Measurements from ENCODE around the gene ECPAS.

Gene ECPAS

GRCh38 chr9:111502506-111502905 lies 18.3 kb upstream of the ECPAS start:
- no peak for TF ChIP-seq GABPA (IDR thresholded peaks at IDR 0.05; ENCODE audit: low read depth)
- TF ChIP-seq CTCF (IDR thresholded peaks at IDR 0.05; ENCODE audit: insufficient read depth, low read length): no peak
- TF ChIP-seq REST (IDR thresholded peaks at IDR 0.05; ENCODE audit: insufficient replicate concordance, low read depth): no peak
- TF ChIP-seq SPI1 (IDR thresholded peaks at IDR 0.05; ENCODE audit: borderline replicate concordance, low read depth): no peak
- TF ChIP-seq POLR2AphosphoS5 (IDR thresholded peaks at IDR 0.05; ENCODE audit: low read depth): no peak
- Histone ChIP-seq H3K27me3 (ENCODE audit: insufficient read depth, poor library complexity, severe bottlenecking) (no peaks in the 10 kb centered on the region), H3K4me3 (replicated peaks; ENCODE audit: insufficient read depth, low read length) (no peak overlapping the region), H3K27ac (replicated peaks) (no peak overlapping the region)
- DNase-seq (ENCODE audit: low read depth in 1 of 2, low spot score in 1 of 2): no peak

GRCh38 chr9:111501648-111502047 lies 17.5 kb upstream of the ECPAS start:
- no peak for DNase-seq (ENCODE audit: low read depth in 1 of 2, low spot score in 1 of 2)
- no peaks in the 10 kb centered on the region for H3K27me3 ChIP-seq (ENCODE audit: insufficient read depth, poor library complexity, severe bottlenecking)
- no peak overlapping the region for H3K27ac ChIP-seq (replicated peaks)

More at GRCh38 chr9:111501648-111502047, 17.5 kb upstream of the ECPAS start:
- no peak overlapping the region for H3K4me3 ChIP-seq (replicated peaks; ENCODE audit: insufficient read depth, low read length)
- TF ChIP-seq SPI1 (IDR thresholded peaks at IDR 0.05; ENCODE audit: borderline replicate concordance, low read depth) (no peak), REST (IDR thresholded peaks at IDR 0.05; ENCODE audit: insufficient replicate concordance, low read depth) (no peak), GABPA (IDR thresholded peaks at IDR 0.05; ENCODE audit: low read depth) (no peak), CTCF (IDR thresholded peaks at IDR 0.05; ENCODE audit: insufficient read depth, low read length) (no peak), POLR2AphosphoS5 (IDR thresholded peaks at IDR 0.05; ENCODE audit: low read depth) (no peak)

Measured in HL-60 (cell line).